A549 treated with RU486 at 1 μM for 4 hours (cell line): ENCODE results near the gene ZNF280C. TPM values are rescaled to one million over a fixed set of nuclear protein-coding genes. Genes with fewer than 3 reads are reported as not detected.

Experiments
- total RNA-seq: library from RNA; stranded (reverse); fragments of 200-300 nt; extraction: Qiagen RNA extraction; gene quantifications from 5 replicates; pipeline ENCODE4 v1.2.3, GENCODE V29; 2022; ENCODE audit warnings: low read depth

The ZNF280C gene, protein sequence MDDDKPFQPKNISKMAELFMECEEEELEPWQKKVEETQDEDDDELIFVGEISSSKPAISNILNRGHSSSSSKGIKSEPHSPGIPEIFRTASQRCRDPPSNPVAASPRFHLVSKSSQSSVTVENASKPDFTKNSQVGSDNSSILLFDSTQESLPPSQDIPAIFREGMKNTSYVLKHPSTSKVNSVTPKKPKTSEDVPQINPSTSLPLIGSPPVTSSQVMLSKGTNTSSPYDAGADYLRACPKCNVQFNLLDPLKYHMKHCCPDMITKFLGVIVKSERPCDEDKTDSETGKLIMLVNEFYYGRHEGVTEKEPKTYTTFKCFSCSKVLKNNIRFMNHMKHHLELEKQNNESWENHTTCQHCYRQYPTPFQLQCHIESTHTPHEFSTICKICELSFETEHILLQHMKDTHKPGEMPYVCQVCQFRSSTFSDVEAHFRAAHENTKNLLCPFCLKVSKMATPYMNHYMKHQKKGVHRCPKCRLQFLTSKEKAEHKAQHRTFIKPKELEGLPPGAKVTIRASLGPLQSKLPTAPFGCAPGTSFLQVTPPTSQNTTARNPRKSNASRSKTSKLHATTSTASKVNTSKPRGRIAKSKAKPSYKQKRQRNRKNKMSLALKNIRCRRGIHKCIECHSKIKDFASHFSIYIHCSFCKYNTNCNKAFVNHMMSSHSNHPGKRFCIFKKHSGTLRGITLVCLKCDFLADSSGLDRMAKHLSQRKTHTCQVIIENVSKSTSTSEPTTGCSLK
- 1.6 to 3.6 TPM (median 3.1 TPM) in 5 replicates for total RNA-seq

DNA sequence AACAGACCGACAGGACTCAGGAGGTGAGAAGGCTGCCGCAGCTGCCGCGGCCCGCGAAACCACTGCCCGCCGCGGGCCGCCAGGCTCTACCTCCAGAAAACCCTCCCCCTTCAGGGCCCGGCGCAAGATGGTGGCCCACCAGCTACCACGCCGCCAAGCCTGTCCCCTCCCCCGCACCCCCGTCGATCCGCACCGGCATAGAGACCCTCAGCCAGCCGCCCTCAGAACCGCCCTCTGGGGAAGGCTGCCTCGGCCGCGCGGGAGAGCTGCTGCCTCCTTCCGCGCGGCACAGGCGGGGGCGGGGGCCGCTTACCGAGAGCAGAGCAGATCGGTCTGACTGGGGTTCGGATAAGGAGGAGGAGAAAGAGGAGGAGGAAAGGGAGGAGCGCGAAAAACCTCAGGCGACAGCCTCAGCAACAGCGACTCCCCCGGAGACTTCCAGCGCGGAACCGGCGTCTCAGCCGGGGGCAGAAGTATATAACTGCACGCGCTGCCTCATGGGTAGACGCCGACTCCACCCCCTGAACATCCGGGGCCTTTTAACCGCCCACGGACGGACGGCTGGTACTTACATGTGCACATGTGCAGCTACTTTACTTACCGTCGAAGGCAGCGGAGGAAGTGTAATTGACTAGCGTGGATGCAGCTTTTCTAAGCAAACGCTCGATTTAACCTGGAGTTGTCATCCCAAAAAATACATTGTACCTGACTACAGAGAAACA lies at the start of gene ZNF280C:
ZNF280C (minus strand) TSS at position 451 of the 722 bp plus-strand sequence. CDS start 8,450 bp downstream, outside the sequence.

DNA sequence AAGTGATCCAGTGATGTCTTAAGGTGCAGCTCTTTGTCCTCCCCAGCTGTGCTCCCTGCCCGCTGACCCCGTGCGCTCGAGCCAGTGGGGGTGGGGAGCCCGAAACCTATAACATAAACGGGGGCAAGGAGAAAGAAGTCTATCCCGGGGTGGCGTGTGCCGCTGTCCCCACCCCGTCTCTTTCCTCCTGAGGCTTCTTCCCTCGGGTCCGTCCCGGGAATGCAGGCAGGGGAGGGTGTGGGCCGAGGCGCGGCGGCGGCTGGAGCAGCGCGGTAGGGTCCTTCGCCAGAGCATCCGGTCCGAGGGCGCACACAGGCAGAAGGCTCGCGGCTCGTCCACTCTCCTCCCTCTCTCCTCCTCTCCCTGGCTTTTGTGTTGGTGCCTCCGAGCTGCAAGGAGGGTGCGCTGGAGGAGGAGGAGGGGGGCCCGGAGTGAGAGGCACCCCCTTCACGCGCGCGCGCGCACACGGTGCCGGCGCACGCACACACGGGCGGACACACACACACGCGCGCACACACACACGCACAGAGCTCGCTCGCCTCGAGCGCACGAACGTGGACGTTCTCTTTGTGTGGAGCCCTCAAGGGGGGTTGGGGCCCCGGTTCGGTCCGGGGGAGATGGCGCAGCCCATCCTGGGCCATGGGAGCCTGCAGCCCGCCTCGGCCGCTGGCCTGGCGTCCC lies 97.1 kb downstream of the ZNF280C start, which contains the start of gene RAB33A:
RAB33A (plus strand) TSS at position 517 of the 681 bp plus-strand sequence; CDS start at position 618, 101 bp downstream.

DNA sequence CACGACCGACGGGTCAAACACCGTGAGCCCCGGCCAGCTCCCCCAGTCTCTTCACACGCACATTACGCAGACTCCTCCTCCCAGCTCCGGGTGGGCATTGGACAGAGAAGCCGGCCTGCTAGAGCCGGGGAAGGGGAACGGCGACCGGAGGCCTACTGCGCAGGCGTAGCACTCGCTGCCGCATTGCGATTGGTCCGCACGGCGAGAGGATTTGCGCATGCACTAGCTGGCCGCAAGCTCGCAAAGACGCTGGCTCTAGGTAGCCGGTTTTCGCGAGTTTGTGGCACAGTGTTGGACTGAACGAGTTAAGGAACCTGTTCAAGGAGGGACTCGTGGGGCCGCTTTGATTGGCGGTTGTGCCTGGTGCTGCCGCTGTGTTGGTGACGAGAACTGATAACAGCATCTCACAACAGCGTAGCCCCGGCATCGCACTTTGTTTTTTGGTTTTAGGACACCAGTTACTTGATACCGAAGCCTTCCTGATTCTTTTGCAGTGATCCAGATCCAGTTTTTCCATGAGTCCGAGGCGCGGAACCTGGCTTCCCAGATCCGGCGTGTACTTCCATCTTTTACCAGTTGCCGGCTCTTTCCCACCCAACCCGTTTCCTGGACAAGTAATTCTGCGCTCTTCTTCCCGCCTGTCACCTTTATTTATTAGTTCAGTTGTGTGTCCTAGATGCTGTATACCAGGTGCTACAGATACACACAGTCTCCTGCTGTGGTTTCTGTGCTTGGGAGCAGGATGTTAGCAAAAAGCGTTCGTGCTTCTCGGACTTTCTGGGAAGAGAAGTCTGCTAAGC lies 102.8 kb downstream of the ZNF280C start, which contains the start of gene AIFM1:
AIFM1 (minus strand) TSS at position 139 of the 800 bp plus-strand sequence. CDS start 185 bp downstream, outside the sequence.

Other genes starting within 250 kb of the ZNF280C start
- 30.2 to 35.6 TPM (median 32.5 TPM) in 5 replicates for gene ELF4, start 158.4 kb downstream of the ZNF280C start, total RNA-seq
- gene AIFM1, start 103.1 kb downstream of the ZNF280C start, total RNA-seq: 66.5 to 80.2 TPM (median 77.4 TPM) in 5 replicates
- gene RAB33A, start 96.9 kb downstream of the ZNF280C start, total RNA-seq: 0.21 to 0.32 TPM (median 0.27 TPM) in 5 replicates
- gene SLC25A14, start 71.0 kb upstream of the ZNF280C start, total RNA-seq: 16.4 to 20.4 TPM (median 19.6 TPM) in 5 replicates
- not detected in 5 replicates for gene GPR119, start 116.8 kb upstream of the ZNF280C start, total RNA-seq
- gene RBMX2, start 133.1 kb upstream of the ZNF280C start, total RNA-seq: 26.3 to 34.1 TPM (median 29.4 TPM) in 5 replicates